GM19025 (cell line): ENCODE data around the gene NOVA1.

Experiments
- ATAC-seq: cut with Tn5 transposase; IDR thresholded peaks from one replicate; pipeline ENCODE4 v1.9.1; 2021; ENCODE audit warnings: mild to moderate bottlenecking, low read depth, moderate library complexity; ENCODE audit not compliant: unreplicated experiment

NOVA1 gene

DNA sequence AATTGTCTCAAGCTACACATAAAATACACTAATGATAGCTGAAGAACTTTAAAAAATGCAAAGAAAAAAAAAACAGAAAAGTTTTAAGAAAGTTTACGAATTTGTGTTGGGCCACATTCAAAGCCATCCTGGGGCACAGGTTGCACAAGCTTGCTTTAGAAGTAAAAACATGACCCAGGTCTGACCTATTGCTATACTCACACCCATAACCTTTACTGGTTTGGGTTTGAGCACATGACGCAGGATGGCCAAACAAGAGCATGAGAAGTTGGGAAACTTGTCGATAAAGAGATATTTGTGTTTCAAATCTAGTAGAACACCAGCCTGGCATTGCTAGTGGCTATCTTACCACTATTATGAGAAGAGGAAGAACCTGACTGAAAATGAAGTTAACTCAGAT is 143.7 kb downstream of the NOVA1 start:
- ATAC-seq = no peak

DNA sequence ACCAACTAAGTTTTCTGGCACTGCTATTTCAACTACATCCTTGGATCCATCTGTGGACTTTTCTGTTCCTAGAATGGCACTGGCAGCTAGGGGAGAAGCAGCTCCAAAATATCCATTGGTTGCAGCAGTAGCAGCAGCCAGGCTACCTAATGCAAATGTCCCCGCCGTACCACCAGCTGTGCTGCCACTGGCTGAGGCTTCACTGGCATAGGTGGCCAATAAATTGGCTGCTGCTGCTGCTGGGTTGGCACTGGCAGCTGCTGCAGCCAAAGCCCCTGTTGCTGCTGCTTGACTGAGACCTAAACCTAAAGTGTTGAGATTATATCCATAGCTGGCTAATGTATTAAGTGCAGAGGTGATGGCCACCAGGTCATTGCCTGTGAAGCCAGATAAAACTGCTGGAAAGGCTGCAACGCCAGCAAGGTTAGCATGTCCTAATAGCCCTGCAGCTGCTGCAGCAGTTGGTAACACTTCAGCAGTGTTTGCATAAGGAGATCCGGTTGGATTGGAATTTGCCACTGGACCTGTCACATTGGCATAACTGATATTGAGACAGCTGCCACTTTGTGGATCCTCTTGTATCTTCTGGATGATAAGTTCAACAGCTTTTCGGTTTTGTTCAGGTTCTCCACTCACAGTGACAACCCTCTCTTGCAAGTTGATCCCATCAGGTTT is 149.5 kb downstream of the NOVA1 start:
- ATAC-seq = no peak

DNA sequence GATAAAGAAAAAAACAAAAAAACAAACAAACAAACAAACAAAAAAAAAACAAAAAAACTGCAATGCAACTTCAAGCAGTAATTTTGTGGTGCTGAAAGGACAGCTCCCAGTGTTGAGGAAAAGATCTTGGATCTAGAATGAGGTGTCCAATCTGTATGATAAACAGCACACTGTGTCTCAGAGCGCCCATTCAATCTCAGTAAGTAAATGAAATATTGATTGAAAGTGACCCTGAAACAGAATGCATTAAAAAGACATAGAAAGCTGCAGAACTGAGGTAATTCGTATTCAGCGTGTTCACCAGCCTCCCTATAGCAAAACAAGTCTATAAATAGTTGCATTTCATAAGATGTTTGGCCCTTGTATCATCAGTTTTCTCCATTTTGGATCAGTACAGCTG is 153.0 kb downstream of the NOVA1 start:
- ATAC-seq = no peak

- ATAC-seq = no peak
These were observed 154.2 kb downstream of the NOVA1 start for GRCh38 chr14:26443654-26444053.

GRCh38 chr14:26429205-26429604 is 168.6 kb downstream of the NOVA1 start:
- no peak for ATAC-seq

DNA sequence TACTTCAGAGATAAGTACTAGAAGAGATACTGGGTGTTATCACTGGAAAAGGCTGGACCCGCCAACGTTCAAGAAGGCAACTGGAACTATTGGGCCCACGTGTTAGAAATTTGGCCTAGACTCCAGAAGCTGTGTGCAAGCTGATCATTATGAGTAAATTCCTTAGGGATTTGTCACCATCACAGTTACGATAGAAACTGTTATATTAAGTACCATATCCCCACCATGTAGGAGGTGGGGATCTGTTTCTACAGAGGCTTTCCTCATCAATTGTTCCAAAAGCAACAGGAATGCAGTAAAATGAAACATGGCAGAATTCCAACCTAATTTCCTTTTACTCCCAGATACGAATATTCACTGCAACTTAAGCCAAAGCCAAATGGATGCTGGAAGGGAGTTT is 170.7 kb downstream of the NOVA1 start:
- no peak for ATAC-seq

DNA sequence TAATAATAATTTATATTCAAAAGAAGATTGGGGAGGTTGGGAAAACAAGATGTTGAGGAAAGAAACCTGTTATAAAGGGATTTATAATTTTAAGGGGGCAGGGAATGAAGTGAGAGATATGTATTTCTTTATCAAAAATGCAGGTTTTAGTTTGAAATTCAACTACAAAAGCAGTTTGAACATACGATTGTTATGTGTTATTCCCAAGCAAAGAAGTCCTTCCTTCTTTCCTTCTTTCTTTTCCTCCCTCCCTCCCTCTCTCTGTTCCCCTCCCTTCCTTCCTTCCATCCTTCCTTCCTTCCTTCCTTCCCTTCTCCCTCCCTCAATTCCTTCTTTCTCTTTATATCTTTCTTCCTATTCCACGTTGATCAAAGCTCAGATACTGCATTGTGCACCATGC is 173.3 kb downstream of the NOVA1 start:
- no peak for ATAC-seq

DNA sequence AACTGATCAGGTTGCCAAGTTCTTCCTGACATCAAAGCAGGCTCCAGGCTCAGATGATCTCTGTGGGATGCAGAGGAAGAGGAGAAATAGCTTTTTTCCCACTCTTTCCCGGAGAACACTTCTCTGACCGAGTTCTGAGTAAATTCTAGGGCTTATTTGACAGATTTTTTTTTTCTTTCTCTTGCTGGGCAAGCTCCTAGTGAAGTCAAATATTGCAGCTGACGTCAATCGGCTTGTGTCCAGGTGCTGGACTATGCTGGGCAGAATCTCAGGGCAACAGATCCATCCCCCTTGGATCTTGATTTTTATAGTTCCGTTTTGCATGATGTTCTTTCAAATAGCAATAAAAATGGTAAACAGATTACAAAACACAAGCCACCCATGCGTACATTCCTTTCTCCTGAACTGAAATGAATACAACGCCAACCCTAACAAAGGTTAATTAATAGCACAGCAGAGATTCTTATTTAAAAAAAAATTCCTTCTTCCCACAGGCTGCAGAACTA is 182.2 kb downstream of the NOVA1 start:
- no peak for ATAC-seq

DNA sequence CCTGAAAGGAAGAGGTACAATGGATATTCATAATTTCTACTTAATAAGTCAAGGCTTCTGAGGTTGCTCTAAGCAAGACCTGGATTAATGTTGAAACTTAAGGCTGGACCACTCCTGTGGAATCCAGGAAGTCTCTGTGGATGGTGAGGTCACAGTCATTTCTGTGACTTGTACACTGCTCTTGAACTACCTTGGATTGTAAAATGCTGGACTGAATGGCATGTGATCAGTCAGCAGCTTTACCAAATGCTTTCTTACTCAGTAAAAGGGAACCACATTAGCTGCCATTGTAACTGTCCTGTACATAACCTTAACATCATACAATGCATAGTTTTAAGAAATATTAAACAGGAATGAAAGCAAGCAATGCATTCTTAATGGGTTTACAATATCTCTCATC is 182.9 kb downstream of the NOVA1 start:
- ATAC-seq = no peak

GRCh38 chr14:26414103-26414502 is 183.7 kb downstream of the NOVA1 start:
- no peak for ATAC-seq

GRCh38 chr14:26412421-26412820 is 185.4 kb downstream of the NOVA1 start:
- no peak for ATAC-seq

DNA sequence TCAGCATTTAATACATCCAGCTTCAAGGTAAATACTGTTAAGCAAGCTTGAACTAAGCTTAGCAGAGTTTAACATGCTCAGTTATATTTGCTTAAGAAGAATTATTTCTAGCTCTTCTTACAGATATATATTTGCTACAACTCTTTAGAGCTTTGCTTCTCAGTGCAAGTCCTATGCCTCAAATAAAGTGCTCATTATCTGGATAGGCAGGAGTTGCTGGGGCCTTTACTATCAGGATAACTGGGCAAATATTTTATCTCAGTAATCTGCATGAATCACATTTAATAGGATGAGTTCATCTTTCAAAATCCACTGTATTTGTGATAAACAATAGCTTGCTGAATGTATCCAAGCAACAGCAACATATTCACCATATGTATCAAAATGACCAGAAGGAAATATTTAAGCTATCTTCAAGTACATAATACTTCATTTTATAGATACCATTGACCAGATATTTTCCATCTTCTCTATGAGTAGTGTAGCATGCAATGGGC is 187.6 kb downstream of the NOVA1 start:
- no peak for ATAC-seq

DNA sequence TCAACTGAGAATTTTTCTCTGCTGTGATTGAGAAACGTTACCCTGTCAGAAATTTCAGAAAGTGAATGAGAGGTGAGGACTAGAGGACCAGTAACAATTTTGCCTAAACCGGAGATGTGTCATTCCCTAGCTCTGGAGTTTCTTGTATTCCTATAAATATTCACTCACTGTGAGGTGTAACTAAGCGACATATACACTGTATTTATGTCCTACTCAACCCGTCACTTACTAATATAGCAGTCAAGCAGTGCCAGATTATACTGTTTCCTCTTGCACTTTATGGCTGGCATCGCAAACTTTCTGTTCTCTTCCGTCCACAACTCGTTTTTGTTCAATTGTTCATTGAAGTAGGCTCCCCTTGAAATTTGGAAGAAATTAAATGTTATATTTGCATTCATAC is 192.9 kb downstream of the NOVA1 start:
- ATAC-seq = no peak

DNA sequence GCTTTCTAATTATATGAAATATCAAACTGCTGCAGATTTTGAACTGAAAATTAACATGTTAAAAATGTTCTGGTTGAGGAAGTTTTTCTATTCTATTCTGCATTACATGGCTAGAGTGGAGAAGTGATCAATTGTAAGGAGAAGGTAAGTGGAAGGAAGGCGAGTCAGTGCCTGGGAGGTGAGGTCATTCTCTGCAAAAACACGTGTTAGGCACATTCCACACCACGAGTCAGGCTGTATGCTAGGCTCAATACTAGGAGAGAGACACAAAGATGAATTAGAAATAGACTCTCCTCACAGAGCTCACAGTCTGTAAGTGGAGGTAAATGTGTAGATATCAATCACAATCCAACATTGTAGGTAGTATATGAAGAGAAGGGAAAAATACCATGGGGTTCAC is 194.1 kb downstream of the NOVA1 start:
- no peak for ATAC-seq

GRCh38 chr14:26402126-26402525 is 195.7 kb downstream of the NOVA1 start:
- ATAC-seq = no peak

GRCh38 chr14:26401179-26401968 is 196.5 kb downstream of the NOVA1 start:
- no peak for ATAC-seq

- no peak for ATAC-seq
These were observed 197.5 kb downstream of the NOVA1 start for GRCh38 chr14:26400373-26400772.

GRCh38 chr14:26398616-26399015 is 199.2 kb downstream of the NOVA1 start:
- ATAC-seq = no peak
